Erythroblast (primary cell): ENCODE measurements around the gene LYZL1.

Experiments used
- GATA1 ChIP-seq: IDR thresholded peaks from 2 replicates; pipeline ENCODE4 v1.6.1; 2011; ENCODE audit warnings: low read depth, mild to moderate bottlenecking, control low read depth, low read length, moderate library complexity
- POLR2A ChIP-seq: IDR thresholded peaks from 2 replicates; pipeline ENCODE4 v1.6.1; 2011; ENCODE audit warnings: mild to moderate bottlenecking, low read length

DNA sequence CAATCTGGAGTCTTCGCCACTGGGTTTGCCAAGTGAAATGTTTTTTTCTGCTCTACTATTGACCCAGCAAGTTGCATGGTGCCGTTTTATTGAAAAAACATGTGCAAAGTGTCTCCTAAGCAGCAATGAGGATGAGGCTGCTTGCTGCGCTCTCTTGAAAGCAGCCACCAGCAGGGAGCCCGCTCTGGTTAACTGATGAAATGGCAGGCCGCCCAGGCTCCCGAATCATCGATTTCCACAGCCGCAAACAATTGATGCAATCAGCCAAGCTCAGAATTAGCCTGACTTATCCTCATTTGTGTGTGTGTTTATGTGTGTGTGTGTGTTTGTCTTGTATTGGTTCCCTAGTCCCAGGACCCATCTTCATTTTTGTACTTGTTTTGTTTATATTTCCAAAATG, 22.2 kb upstream of the LYZL1 start:
- no peak for TF ChIP-seq POLR2A
- TF ChIP-seq GATA1, result no peak
